H1 (cell line): ENCODE data around the gene HAGH. TPM values are rescaled to one million over a fixed set of nuclear protein-coding genes. Genes with fewer than 3 reads are reported as not detected.

ENCODE experiments used
- CTCF ChIA-PET: fragments of 300-600 bp; sonication (Branson Sonifier 250); formaldehyde crosslinking; loops from one replicate; lab custom pipeline; 2021; ENCODE audit not compliant: partially characterized antibody; lab: Charles Lee
- POLR2A ChIA-PET: fragments of 300-600 bp; sonication (Branson Sonifier 250); formaldehyde crosslinking; loops from one replicate; lab custom pipeline; 2021; ENCODE audit warnings: inconsistent platforms; ENCODE audit not compliant: partially characterized antibody; lab: Charles Lee
- DNase-seq, 2 experiments: peaks; one replicate each; pipeline versions ENCODE4 v3.0.0 to v3.0.0-alpha.2; 2010 to 2022; ENCODE audit warnings: low spot score in 2 of 2, low read depth in 1 of 2, mixed read lengths in 1 of 2
- FAIRE-seq: peaks from 2 replicates; lab custom pipeline; 2011; peaks lifted over from hg19 to GRCh38; lab: Jason Lieb, UNC
- H2AFZ ChIP-seq: 2 replicates; pipeline ENCODE4 v1.8.1; 2012; ENCODE audit warnings: low read length, inconsistent platforms
- H2AK5ac ChIP-seq: 2 replicates; pipeline ENCODE4 v1.6.1; 2013; ENCODE audit warnings: low read depth, low read length
- H2BK120ac ChIP-seq: replicated peaks from 2 replicates; pipeline ENCODE3; 2013; ENCODE audit warnings: low read depth, low read length, inconsistent platforms
- H2BK12ac ChIP-seq: 2 replicates; pipeline ENCODE4 v1.6.1; 2013; ENCODE audit warnings: low read depth, low read length
- H2BK15ac ChIP-seq: 2 replicates; pipeline ENCODE4 v1.6.1; 2013; ENCODE audit warnings: low read length
- H2BK20ac ChIP-seq: 2 replicates; pipeline ENCODE4 v1.6.1; 2013; ENCODE audit warnings: low read length
- H2BK5ac ChIP-seq: 2 replicates; pipeline ENCODE4 v1.6.1; 2013; ENCODE audit warnings: low read depth, low read length
- H3K14ac ChIP-seq: 2 replicates; pipeline ENCODE4 v1.6.1; 2013; ENCODE audit warnings: inconsistent platforms; ENCODE audit not compliant: insufficient read length
- H3K18ac ChIP-seq: 2 replicates; pipeline ENCODE4 v1.6.1; 2013; ENCODE audit warnings: low read length; ENCODE audit errors: extremely low read depth
- H3K23ac ChIP-seq: 2 replicates; pipeline ENCODE4 v1.6.1; 2013; ENCODE audit warnings: inconsistent platforms; ENCODE audit not compliant: insufficient read length
- H3K23me2 ChIP-seq: 2 replicates; pipeline ENCODE4 v1.6.1; 2013; ENCODE audit warnings: low read depth, low read length
- H3K27ac ChIP-seq: 2 replicates; pipeline ENCODE4 v1.6.1; 2011; ENCODE audit warnings: low read depth, low read length, inconsistent platforms
- H3K27me3 ChIP-seq, 4 experiments: replicated peaks in 1 of 4; 1 replicate in 1 of 4; 2 replicates in 3 of 4; pipeline versions ENCODE4 v1.6.1 to v1.8.1; 2011 to 2013; ENCODE audit warnings: low read length in 3 of 4, mild to moderate bottlenecking in 3 of 4, inconsistent platforms in 2 of 4, mixed read lengths in 2 of 4, moderate library complexity in 1 of 4; ENCODE audit not compliant: control insufficient read depth in 3 of 4, insufficient read depth in 3 of 4; ENCODE audit errors: extremely low read depth in 1 of 4
- H3K36me3 ChIP-seq, 4 experiments: 2 replicates each; pipeline versions ENCODE4 v1.6.1 to v1.8.1; 2011 to 2013; ENCODE audit warnings: mild to moderate bottlenecking in 4 of 4, low read length in 3 of 4, moderate library complexity in 2 of 4, control low read depth in 1 of 4, inconsistent platforms in 1 of 4; ENCODE audit not compliant: insufficient read depth in 4 of 4, control insufficient read depth in 2 of 4
- H3K4ac ChIP-seq: replicated peaks from 2 replicates; pipeline ENCODE3; 2013; ENCODE audit warnings: low read length, low read depth, mixed read lengths, inconsistent platforms; ENCODE audit not compliant: insufficient read length
- H3K4me1 ChIP-seq, 4 experiments: replicated peaks in 1 of 4; 1 replicate in 1 of 4; 2 replicates in 3 of 4; pipeline versions ENCODE4 v1.6.1 to v1.8.1; 2011 to 2013; ENCODE audit warnings: low read length in 3 of 4, inconsistent platforms in 2 of 4, mixed read lengths in 1 of 4; ENCODE audit not compliant: insufficient read depth in 4 of 4, control insufficient read depth in 3 of 4
- H3K4me2 ChIP-seq, 2 experiments: 2 replicates each; pipeline versions ENCODE4 v1.6.1 to v1.8.1; 2011 to 2013; ENCODE audit warnings: low read depth in 2 of 2, low read length in 2 of 2, control low read depth in 1 of 2, inconsistent platforms in 1 of 2, mild to moderate bottlenecking in 1 of 2; ENCODE audit not compliant: insufficient read depth in 1 of 2
- H3K4me3 ChIP-seq, 4 experiments: fragments of 200-600, 300-600 bp in 1 of 4; sonication (generic), shearing (Covaris generic), sonication (Bioruptor Twin) in 1 of 4; 2 replicates each; pipeline versions ENCODE4 v1.5.1 to v1.8.1; 2011 to 2016; ENCODE audit warnings: low read length in 4 of 4, low read depth in 3 of 4, control low read depth in 2 of 4, inconsistent platforms in 2 of 4, mild to moderate bottlenecking in 2 of 4, mixed read lengths in 1 of 4, moderate library complexity in 1 of 4; ENCODE audit not compliant: insufficient read depth in 2 of 4; ENCODE audit errors: extremely low read depth in 1 of 4
- H3K56ac ChIP-seq: replicated peaks from 2 replicates; pipeline ENCODE3; 2013; ENCODE audit warnings: low read depth, mild to moderate bottlenecking, mixed read lengths, low read length, inconsistent platforms; ENCODE audit not compliant: insufficient read length
- H3K79me1 ChIP-seq: 2 replicates; pipeline ENCODE4 v1.6.1; 2013; ENCODE audit warnings: low read depth, low read length, control low read depth
- H3K79me2 ChIP-seq, 2 experiments: 2 replicates each; pipeline versions ENCODE4 v1.6.1 to v1.8.1; 2012 to 2013; ENCODE audit warnings: low read length in 2 of 2, mild to moderate bottlenecking in 2 of 2, inconsistent platforms in 1 of 2; ENCODE audit not compliant: insufficient read depth in 2 of 2, control insufficient read depth in 1 of 2
- H3K9ac ChIP-seq, 4 experiments: replicated peaks in 1 of 4; 1 replicate in 1 of 4; 2 replicates in 3 of 4; pipeline versions ENCODE4 v1.6.1 to v1.8.1; 2011 to 2013; ENCODE audit warnings: low read depth in 3 of 4, low read length in 3 of 4, control low read depth in 2 of 4, mild to moderate bottlenecking in 2 of 4, moderate library complexity in 2 of 4, inconsistent platforms in 1 of 4; ENCODE audit errors: extremely low read depth in 1 of 4
- H3K9me3 ChIP-seq, 2 experiments: 2 replicates each; pipeline versions ENCODE4 v1.6.1 to v1.8.1; 2012 to 2013; ENCODE audit warnings: mild to moderate bottlenecking in 2 of 2, moderate library complexity in 2 of 2, control low read depth in 1 of 2, inconsistent platforms in 1 of 2, low read depth in 1 of 2, low read length in 1 of 2, mixed read lengths in 1 of 2; ENCODE audit not compliant: insufficient read depth in 2 of 2
- H4K20me1 ChIP-seq, 2 experiments: replicated peaks in 1 of 2; 2 replicates each; pipeline versions ENCODE3 to v1.8.1; 2011 to 2013; ENCODE audit warnings: inconsistent platforms in 2 of 2, low read length in 2 of 2, mild to moderate bottlenecking in 1 of 2; ENCODE audit not compliant: insufficient read depth in 2 of 2, control insufficient read depth in 1 of 2
- H4K5ac ChIP-seq: 2 replicates; pipeline ENCODE4 v1.6.1; 2013; ENCODE audit warnings: low read length, low read depth, mixed read lengths, inconsistent platforms; ENCODE audit not compliant: insufficient read length
- H4K8ac ChIP-seq: 2 replicates; pipeline ENCODE4 v1.8.0; 2013; ENCODE audit warnings: mild to moderate bottlenecking, moderate library complexity, low read length, inconsistent platforms; ENCODE audit not compliant: insufficient read depth; ENCODE audit errors: extremely low read depth
- H4K91ac ChIP-seq: replicated peaks from 2 replicates; pipeline ENCODE3; 2013; ENCODE audit warnings: low read length, mixed read lengths, inconsistent platforms; ENCODE audit not compliant: insufficient read length
- CHD1 ChIP-seq: IDR thresholded peaks from 2 replicates; pipeline ENCODE4 v1.6.1; 2012; ENCODE audit warnings: low read depth, low read length, improper control_type of control experiment
- EGR1 ChIP-seq: IDR thresholded peaks from 2 replicates; pipeline ENCODE4 v1.6.1; 2011; ENCODE audit warnings: low read depth, low read length, borderline replicate concordance
- EP300 ChIP-seq, 2 experiments: IDR thresholded peaks; 1 replicate in 1 of 2; 2 replicates in 1 of 2; pipeline ENCODE4 v1.6.1; 2011 to 2012; ENCODE audit warnings: low read depth in 2 of 2, low read length in 2 of 2, mild to moderate bottlenecking in 2 of 2, borderline replicate concordance in 1 of 2, inconsistent platforms in 1 of 2, moderate library complexity in 1 of 2
- GABPA ChIP-seq: IDR thresholded peaks from 2 replicates; pipeline ENCODE4 v1.6.1; 2011; ENCODE audit warnings: mild to moderate bottlenecking, low read length, moderate library complexity, borderline replicate concordance; ENCODE audit not compliant: insufficient read depth
- HDAC2 ChIP-seq, 2 experiments: fragments of 300-600 bp in 1 of 2; sonication (generic) in 1 of 2; IDR thresholded peaks; 2 replicates each; pipeline ENCODE4 v1.6.1; 2011 to 2012; ENCODE audit warnings: low read depth in 2 of 2, low read length in 2 of 2, mild to moderate bottlenecking in 2 of 2, moderate library complexity in 2 of 2, borderline replicate concordance in 1 of 2, inconsistent platforms in 1 of 2
- JUND ChIP-seq: IDR thresholded peaks from 2 replicates; pipeline ENCODE4 v1.6.1; 2011; ENCODE audit warnings: mild to moderate bottlenecking, improper control_type of control experiment, low read length
- NRF1 ChIP-seq: IDR thresholded peaks from 2 replicates; pipeline ENCODE4 v1.6.1; 2011; ENCODE audit warnings: mild to moderate bottlenecking, low read depth, low read length, improper control_type of control experiment
- SIX5 ChIP-seq: IDR thresholded peaks from 2 replicates; pipeline ENCODE4 v1.6.1; 2011; ENCODE audit warnings: mild to moderate bottlenecking, low read depth, low read length
- TAF7 ChIP-seq: optimal IDR thresholded peaks from 2 replicates; pipeline ENCODE3; 2011; ENCODE audit warnings: low read depth, mild to moderate bottlenecking, inconsistent platforms, low read length, moderate library complexity, borderline replicate concordance
- TCF12 ChIP-seq: IDR thresholded peaks from 2 replicates; pipeline ENCODE4 v1.6.1; 2011; ENCODE audit warnings: low read depth, mild to moderate bottlenecking, low read length
- TEAD4 ChIP-seq: IDR thresholded peaks from 2 replicates; pipeline ENCODE4 v1.6.1; 2012; ENCODE audit warnings: low read depth, low read length, inconsistent platforms, mixed read lengths
- WGBS, 2 experiments: shearing (Covaris generic) in 1 of 2; methylation state at CpG; one replicate each; pipeline versions ENCODE4 v1.1.6 to v1.1.7; 2013 to 2015; ENCODE audit warnings: low lambda C conversion rate in 2 of 2, mixed read lengths in 2 of 2, inconsistent platforms in 1 of 2, low coverage in 1 of 2, missing lambda C conversion rate in 1 of 2; ENCODE audit not compliant: insufficient replicate concordance in 2 of 2, insufficient coverage in 1 of 2, insufficient read length in 1 of 2; ENCODE audit errors: extremely low coverage in 1 of 2, missing lambda C conversion rate in 1 of 2; 5-methylcytosine and 5-hydroxymethylcytosine counted together
- polyA plus RNA-seq, 7 experiments: library from polyadenylated mRNA; depleted of rRNA in 3 of 7; stranded (reverse) in 5 of 7; unstranded in 2 of 7; fragments of >200 nt in 5 of 7; fragments of 200-250 nt in 2 of 7; gene quantifications; 1 replicate in 5 of 7; 2 replicates in 1 of 7; 4 replicates in 1 of 7; pipeline versions ENCODE4 v1.2.1 to v1.2.3, GENCODE V29; 2011 to 2013; ENCODE audit warnings: missing spikeins in 2 of 7, mixed read lengths in 2 of 7
- total RNA-seq: library from RNA; stranded (reverse); fragmentation: NEBNext Ultra II Directional; extraction: Animal tissue kit (Norgen Biotek cat#: 25700); gene quantifications from 2 replicates; pipeline ENCODE4 v1.2.1, GENCODE V29; 2021

HAGH gene
- total and polyA plus RNA-seq, 2 of the 8 experiments (the other 6 are each of a cell fraction or from before 2014, with no cell fraction given) = 28.7 to 40.6 TPM

- no peak for FAIRE-seq
Observed at GRCh38 chr16:1791943-1792812, 34.4 kb downstream of the HAGH start.

More at GRCh38 chr16:1791943-1792812, 34.4 kb downstream of the HAGH start:
- Histone ChIP-seq H3K79me2 (no peaks in the 10 kb centered on the region; a peak in 2 of 4 replicates), H3K27ac (no peak overlapping the region), H2AFZ (no peak overlapping the region), H3K4ac (no peak overlapping the region), H4K8ac (peak overlapping the region; percentile 5; the same call in 1 of the 2 replicates), H3K36me3 (peaks cover 0 to 37% (median 2%) of the 10 kb centered on the region in 4 experiments; a peak in 4 of 8 replicates), H4K5ac (no peak overlapping the region), H3K14ac (no peak overlapping the region), H3K4me1 (no peaks in the 10 kb centered on the region), H3K79me1 (peaks cover under 1% of the 10 kb centered on the region), H3K18ac (no peak overlapping the region), H2AK5ac (no peak overlapping the region), H3K4me2 (no peak overlapping the region), H3K23ac (no peak overlapping the region), H2BK15ac (no peak overlapping the region), H3K23me2 (no peaks in the 10 kb centered on the region), H3K4me3 (no peak overlapping the region), H4K20me1 (peaks cover under 1 to 3% of the 10 kb centered on the region in 2 experiments), H4K91ac (no peak overlapping the region), H3K56ac (no peak overlapping the region), H2BK20ac (no peak overlapping the region), H2BK5ac (no peak overlapping the region), H2BK12ac (no peak overlapping the region), H3K9ac (no peak overlapping the region), H2BK120ac (no peak overlapping the region), H3K27me3 (no peaks in the 10 kb centered on the region), H3K9me3 (peaks cover 0 to 1% of the 10 kb centered on the region in 2 experiments; a peak in 1 of 4 replicates)
- ChIA-PET CTCF (interaction anchor here (1.0 to 2.2 kb wide), 8 partner anchors 10 to 68 kb away, joined by 3 to 6 read pairs (median 4); partner anchors contain the start of genes NUBP2 and SPSB3), POLR2A (interaction anchor here (0.6 to 4.2 kb wide), 7 partner anchors 8 to 114 kb away, joined by 3 to 26 read pairs (median 4); partner anchors contain the start of genes EME2, JPT2, MRPS34 and NME3)
- no peak for TF ChIP-seq JUND
- TF ChIP-seq CHD1 = no peak
- TF ChIP-seq EGR1 = no peak
- TF ChIP-seq NRF1 = no peak
- no peak for TF ChIP-seq GABPA
- TF ChIP-seq TCF12 = no peak
- no peak for TF ChIP-seq TEAD4
- no peak for TF ChIP-seq SIX5
- TF ChIP-seq HDAC2 (IDR thresholded peaks at IDR 0.05; ENCODE audit: borderline replicate concordance in 1 of 2, low read depth in 2 of 2, low read length in 2 of 2) = no peak
- no peak for TF ChIP-seq TAF7
- no peak for TF ChIP-seq EP300 (IDR thresholded peaks at IDR 0.05; ENCODE audit: borderline replicate concordance in 1 of 2, low read depth in 2 of 2, low read length in 2 of 2)
- 94% methylated on average over 43 of the region's 59 CpGs; no CpG with 5 or more reads in 1 of the 2 experiments for WGBS, 2 experiments
- DNase-seq = no peak
